GM12878 (cell line): ENCODE measurements around the gene NAT9. TPM values are rescaled to one million over a fixed set of nuclear protein-coding genes. Genes with fewer than 3 reads are reported as not detected.

Source experiments
- ATAC-seq: fragments of 200-7000 bp; cut with Tn5 transposase; 3 replicates; pipeline ENCODE4 v1.9.1; 2020; ENCODE audit warnings: mild to moderate bottlenecking, moderate library complexity
- BruUV-seq: library from RNA; stranded (reverse); fragments of 400-500 nt; replicated peaks from 2 replicates; lab custom pipeline; 2021; lab: Mats Ljungman, UMichigan
- CTCF ChIA-PET: fragments of 300-600 bp; sonication (Branson Sonifier 250); formaldehyde crosslinking; extraction: SDS; loops from one replicate; lab custom pipeline; 2021; ENCODE audit warnings: inconsistent platforms; lab: Yijun Ruan, JAX
- POLR2A ChIA-PET: fragments of 350-600 bp; formaldehyde crosslinking; extraction: SDS; loops from one replicate; lab custom pipeline; 2021; ENCODE audit warnings: inconsistent platforms; lab: Charles Lee
- RAD21 ChIA-PET: fragments of 300-600 bp; sonication (Branson Sonifier 250); formaldehyde crosslinking; loops from one replicate; lab custom pipeline; 2023; ENCODE audit warnings: antibody characterized with exemption; ENCODE audit not compliant: unreplicated experiment; lab: Charles Lee
- SMC1A ChIA-PET: fragments of 300-600 bp; sonication (Branson Sonifier 250); formaldehyde crosslinking; loops from one replicate; lab custom pipeline; 2023; ENCODE audit not compliant: unreplicated experiment, uncharacterized antibody; lab: Charles Lee
- DNase-seq: peaks from one replicate; pipeline ENCODE4 v3.0.0-alpha.2; 2011; ENCODE audit warnings: low read depth, low spot score
- FAIRE-seq: peaks from 3 replicates; lab custom pipeline; 2011; peaks lifted over from hg19 to GRCh38; lab: Jason Lieb, UNC
- H2AFZ ChIP-seq: 2 replicates; pipeline ENCODE4 v1.6.0; 2011; ENCODE audit warnings: low read depth, low read length, control low read depth; ENCODE audit not compliant: control insufficient read depth
- H3K27ac ChIP-seq: 2 replicates; pipeline ENCODE4 v1.5.1; 2011; ENCODE audit warnings: control low read depth; ENCODE audit not compliant: control insufficient read depth, insufficient read depth
- H3K27me3 ChIP-seq, 2 experiments: replicated peaks in 1 of 2; 2 replicates each; pipeline versions ENCODE4 v1.6.0 to v1.6.1; 2011; ENCODE audit warnings: low read length in 1 of 2; ENCODE audit not compliant: control insufficient read depth in 2 of 2, insufficient read depth in 2 of 2
- H3K36me3 ChIP-seq, 2 experiments: 2 replicates each; pipeline ENCODE4 v1.5.1; 2011; ENCODE audit warnings: low read length in 1 of 2; ENCODE audit not compliant: control insufficient read depth in 2 of 2, insufficient read depth in 2 of 2
- H3K4me1 ChIP-seq: 2 replicates; pipeline ENCODE4 v1.6.1; 2011; ENCODE audit warnings: mild to moderate bottlenecking, low read length, moderate library complexity, mixed read lengths; ENCODE audit not compliant: control insufficient read depth, insufficient read depth
- H3K4me2 ChIP-seq: 2 replicates; pipeline ENCODE4 v1.6.0; 2011; ENCODE audit warnings: control low read depth; ENCODE audit not compliant: control insufficient read depth, insufficient read depth
- H3K4me3 ChIP-seq: fragments of 200-600 bp; sonication (generic); 2 replicates; pipeline ENCODE4 v1.5.1; 2016
- H3K79me2 ChIP-seq: 2 replicates; pipeline ENCODE4 v1.6.0; 2011; ENCODE audit warnings: low read length; ENCODE audit not compliant: control insufficient read depth, insufficient read depth
- H3K9ac ChIP-seq: 2 replicates; pipeline ENCODE4 v1.8.0; 2011; ENCODE audit warnings: low read length, control low read depth, mixed read lengths; ENCODE audit not compliant: control insufficient read depth, insufficient read depth
- H3K9me3 ChIP-seq: replicated peaks from 3 replicates; pipeline ENCODE4 v1.5.1; 2011; ENCODE audit warnings: mild to moderate bottlenecking, low read length; ENCODE audit not compliant: control insufficient read depth, insufficient read depth
- H4K20me1 ChIP-seq: 2 replicates; pipeline ENCODE4 v1.6.0; 2011; ENCODE audit not compliant: control insufficient read depth, insufficient read depth
- ASH2L ChIP-seq: fragments of 300-600, 200-600 bp; sonication (generic); IDR thresholded peaks from 2 replicates; pipeline ENCODE4 v1.6.1; 2017; ENCODE audit warnings: low read depth, mild to moderate bottlenecking, borderline replicate concordance
- CBFB ChIP-seq: IDR thresholded peaks from 2 replicates; pipeline ENCODE4 v1.6.1; 2016; ENCODE audit warnings: antibody characterized with exemption, low read depth
- ESRRA ChIP-seq: IDR thresholded peaks from 2 replicates; pipeline ENCODE4 v1.6.1; 2012; ENCODE audit warnings: mild to moderate bottlenecking, low read length, improper control_type of control experiment
- ETV6 ChIP-seq, 2 experiments: fragments of 450-650 bp in 1 of 2; IDR thresholded peaks in 1 of 2; conservative IDR thresholded peaks in 1 of 2; 2 replicates each; pipeline ENCODE4 v1.6.1; 2014; ENCODE audit warnings: antibody characterized with exemption in 1 of 2, borderline replicate concordance in 1 of 2, low read depth in 1 of 2, mild to moderate bottlenecking in 1 of 2, moderate library complexity in 1 of 2
- EZH2 ChIP-seq: IDR thresholded peaks from 2 replicates; pipeline ENCODE4 v1.6.1; 2012; ENCODE audit warnings: low read depth, mild to moderate bottlenecking, control low read depth, inconsistent platforms, low read length, borderline replicate concordance; ENCODE audit not compliant: control insufficient read depth
- HCFC1 ChIP-seq: fragments of 150-350 bp; IDR thresholded peaks from 2 replicates; pipeline ENCODE4 v1.6.1; 2014; ENCODE audit warnings: low read length
- POU2F2 ChIP-seq: IDR thresholded peaks from 3 replicates; pipeline ENCODE4 v1.6.1; 2011; ENCODE audit warnings: low read depth, mild to moderate bottlenecking, low read length, borderline replicate concordance
- TCF3 ChIP-seq: IDR thresholded peaks from 2 replicates; pipeline ENCODE4 v1.6.1; 2012; ENCODE audit warnings: low read depth, mild to moderate bottlenecking, low read length, borderline replicate concordance; ENCODE audit not compliant: insufficient read depth
- YBX1 ChIP-seq: fragments of 450-650 bp; IDR thresholded peaks from 2 replicates; pipeline ENCODE4 v1.6.1; 2016; ENCODE audit warnings: antibody characterized with exemption
- ZNF274 ChIP-seq: IDR thresholded peaks from one replicate; pipeline ENCODE4 v1.8.0; 2011; ENCODE audit not compliant: insufficient read length, insufficient read depth
- ZNF384 ChIP-seq: IDR thresholded peaks from 2 replicates; pipeline ENCODE4 v1.6.1; 2012; ENCODE audit warnings: low read depth, mild to moderate bottlenecking, low read length, improper control_type of control experiment, borderline replicate concordance
- WGBS: methylation state at CpG from one replicate; pipeline ENCODE4 v1.1.6; 2016; ENCODE audit warnings: low lambda C conversion rate; ENCODE audit not compliant: insufficient replicate concordance, insufficient coverage; ENCODE audit errors: missing lambda C conversion rate; 5-methylcytosine and 5-hydroxymethylcytosine counted together
- in situ Hi-C: fragments of 300-500 bp; cut with MboI; formaldehyde crosslinking; loops from 9 replicates; pipeline ENCODE4 v1.14.3; 2018; ENCODE audit warnings: mixed read lengths
- intact Hi-C: fragments of 100-400 bp; cut with micrococcal nuclease; formaldehyde crosslinking; loops from one replicate; pipeline ENCODE4 v1.14.2; 2022; ENCODE audit not compliant: unreplicated experiment
- polyA plus RNA-seq, 11 experiments: library from polyadenylated mRNA; depleted of rRNA in 4 of 11; unstranded in 6 of 11; stranded (reverse) in 5 of 11; fragments of >200 nt; fragmentation: Nextera tagmentation in 4 of 11; fragmentation: Illumina TruSeq in 1 of 11; extraction: Ambion mirVana in 4 of 11; extraction: Trizol in 1 of 11; gene quantifications; 1 replicate in 1 of 11; 2 replicates in 10 of 11; pipeline versions ENCODE4 v1.2.1 to v1.2.3, GENCODE V29; 2011 to 2016; ENCODE audit warnings: inconsistent platforms in 2 of 11, missing spikeins in 2 of 11, low read depth in 1 of 11
- total RNA-seq, 4 experiments: library from RNA; depleted of rRNA in 3 of 4; stranded (reverse); fragments of >200 nt in 3 of 4; fragmentation: Illumina TruSeq in 1 of 4; extraction: Trizol in 1 of 4; gene quantifications; 2 replicates each; pipeline versions ENCODE4 v1.2.1 to v1.2.3, GENCODE V29; 2013 to 2021
- TF ChIP-seq, protein P1 (sequence below): fragments of 450-650 bp; IDR thresholded peaks from 2 replicates; pipeline ENCODE4 v1.6.1; 2017; ENCODE audit warnings: antibody characterized with exemption, mild to moderate bottlenecking, moderate library complexity
- TF ChIP-seq, protein P2 (sequence below): fragments of 450-650 bp; IDR thresholded peaks from 2 replicates; pipeline ENCODE4 v1.6.1; 2016; ENCODE audit warnings: mild to moderate bottlenecking

NAT9 gene
- total and polyA plus RNA-seq, 10 of the 15 experiments (the other 5 are each of a cell fraction or from before 2014, with no cell fraction given), result 3.5 to 45.3 (median 27.3) TPM

DNA sequence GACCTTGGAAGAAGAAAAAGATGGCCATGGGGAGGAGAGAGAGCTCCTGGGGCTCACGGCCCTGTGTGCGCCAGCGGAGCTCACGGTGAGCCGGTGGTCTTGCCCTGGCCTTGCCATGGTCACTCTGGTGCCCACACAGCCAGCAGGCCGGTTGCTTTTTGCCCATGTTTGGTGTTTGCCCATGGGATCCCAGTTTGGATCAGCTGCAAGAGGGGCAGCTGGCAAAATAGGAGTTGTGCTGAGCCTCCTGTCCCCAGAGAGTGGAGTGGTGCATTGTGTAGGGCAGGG lies 26.2 kb downstream of the NAT9 start:
- Histone ChIP-seq H3K4me1 (peaks cover 3% of the 10 kb centered on the region), H3K79me2 (peaks cover 33% of the 10 kb centered on the region)
- RAD21 ChIA-PET, result interaction anchor here (0.7 to 2.9 kb wide), 7 partner anchors 10 to 211 kb away, joined by 3 to 11 read pairs (median 4); a partner anchor contains a TSS
- TF ChIP-seq ASH2L (no peak), ESRRA (no peak), CBFB (no peak), HCFC1 (no peak), POU2F2 (no peak), EZH2 (no peak), ETV6 (conservative IDR thresholded peaks at IDR 0.05 in 1 of 2, IDR thresholded peaks at IDR 0.05 in 1 of 2; ENCODE audit: borderline replicate concordance in 1 of 2, low read depth in 1 of 2) (no peak), YBX1 (no peak), TCF3 (no peak), ZNF274 (no peak), ZNF384 (no peak)
- TF ChIP-seq, protein P1, sequence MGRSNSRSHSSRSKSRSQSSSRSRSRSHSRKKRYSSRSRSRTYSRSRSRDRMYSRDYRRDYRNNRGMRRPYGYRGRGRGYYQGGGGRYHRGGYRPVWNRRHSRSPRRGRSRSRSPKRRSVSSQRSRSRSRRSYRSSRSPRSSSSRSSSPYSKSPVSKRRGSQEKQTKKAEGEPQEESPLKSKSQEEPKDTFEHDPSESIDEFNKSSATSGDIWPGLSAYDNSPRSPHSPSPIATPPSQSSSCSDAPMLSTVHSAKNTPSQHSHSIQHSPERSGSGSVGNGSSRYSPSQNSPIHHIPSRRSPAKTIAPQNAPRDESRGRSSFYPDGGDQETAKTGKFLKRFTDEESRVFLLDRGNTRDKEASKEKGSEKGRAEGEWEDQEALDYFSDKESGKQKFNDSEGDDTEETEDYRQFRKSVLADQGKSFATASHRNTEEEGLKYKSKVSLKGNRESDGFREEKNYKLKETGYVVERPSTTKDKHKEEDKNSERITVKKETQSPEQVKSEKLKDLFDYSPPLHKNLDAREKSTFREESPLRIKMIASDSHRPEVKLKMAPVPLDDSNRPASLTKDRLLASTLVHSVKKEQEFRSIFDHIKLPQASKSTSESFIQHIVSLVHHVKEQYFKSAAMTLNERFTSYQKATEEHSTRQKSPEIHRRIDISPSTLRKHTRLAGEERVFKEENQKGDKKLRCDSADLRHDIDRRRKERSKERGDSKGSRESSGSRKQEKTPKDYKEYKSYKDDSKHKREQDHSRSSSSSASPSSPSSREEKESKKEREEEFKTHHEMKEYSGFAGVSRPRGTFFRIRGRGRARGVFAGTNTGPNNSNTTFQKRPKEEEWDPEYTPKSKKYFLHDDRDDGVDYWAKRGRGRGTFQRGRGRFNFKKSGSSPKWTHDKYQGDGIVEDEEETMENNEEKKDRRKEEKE, result no peak
- TF ChIP-seq, protein P2, sequence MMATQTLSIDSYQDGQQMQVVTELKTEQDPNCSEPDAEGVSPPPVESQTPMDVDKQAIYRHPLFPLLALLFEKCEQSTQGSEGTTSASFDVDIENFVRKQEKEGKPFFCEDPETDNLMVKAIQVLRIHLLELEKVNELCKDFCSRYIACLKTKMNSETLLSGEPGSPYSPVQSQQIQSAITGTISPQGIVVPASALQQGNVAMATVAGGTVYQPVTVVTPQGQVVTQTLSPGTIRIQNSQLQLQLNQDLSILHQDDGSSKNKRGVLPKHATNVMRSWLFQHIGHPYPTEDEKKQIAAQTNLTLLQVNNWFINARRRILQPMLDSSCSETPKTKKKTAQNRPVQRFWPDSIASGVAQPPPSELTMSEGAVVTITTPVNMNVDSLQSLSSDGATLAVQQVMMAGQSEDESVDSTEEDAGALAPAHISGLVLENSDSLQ, result no peak
- TF ChIP-seq, all 136 proteins: peak for 0
- CTCF ChIA-PET, result interaction anchor here (0.6 to 2.1 kb wide), 16 partner anchors 11 to 537 kb away, joined by 3 to 12 read pairs (median 3); partner anchors contain the start of genes NAT9 and RAB37
- Histone ChIP-seq H3K27ac (no peak overlapping the region), H3K9ac (peak overlapping the region; percentile 73), H3K9me3 (no peaks in the 10 kb centered on the region), H3K36me3 (no peaks in the 10 kb centered on the region; a peak in 1 of 4 replicates), H3K27me3 (no peaks in the 10 kb centered on the region), H3K4me2 (peak overlapping the region; percentile 92), H4K20me1 (no peaks in the 10 kb centered on the region), H3K4me3 (peak overlapping the region; percentile 96), H2AFZ (no peak overlapping the region)
- BruUV-seq, result TSS peak; percentile 29
- ATAC-seq (no peak), FAIRE-seq (no peak), DNase-seq (no peak)
- SMC1A ChIA-PET, result interaction anchor here (1.2 to 3.1 kb wide), 6 partner anchors 9 to 93 kb away, joined by 3 to 10 read pairs (median 6); partner anchors contain the start of genes NAT9 and RAB37
- in situ Hi-C loops (no loop called here), intact Hi-C loops (no loop called here)
- 45% methylated on average over 6 of the region's 6 CpGs for WGBS
- POLR2A ChIA-PET, result interaction anchor here (0.6 to 3.9 kb wide), 6 partner anchors 10 to 124 kb away, joined by 3 to 17 read pairs (median 10); partner anchors contain the start of genes NAT9 and RAB37
